IPS-15b (cell line): ENCODE results near the gene ZNF365.

ENCODE experiments used
- H3K27me3 ChIP-seq: one replicate; pipeline ENCODE4 v1.6.1; 2013; ENCODE audit warnings: low read length; ENCODE audit not compliant: control insufficient read depth, insufficient read depth
- H3K36me3 ChIP-seq: one replicate; pipeline ENCODE4 v1.6.1; 2013; ENCODE audit warnings: low read length; ENCODE audit not compliant: control insufficient read depth, insufficient read depth
- H3K4me1 ChIP-seq: one replicate; pipeline ENCODE4 v1.6.1; 2013; ENCODE audit warnings: mild to moderate bottlenecking, low read length; ENCODE audit not compliant: control insufficient read depth, insufficient read depth
- H3K4me3 ChIP-seq: one replicate; pipeline ENCODE4 v1.5.1; 2013; ENCODE audit warnings: low read depth, low read length
- H3K9ac ChIP-seq: one replicate; pipeline ENCODE4 v1.6.1; 2013; ENCODE audit warnings: low read depth, mild to moderate bottlenecking, low read length
- H3K9me3 ChIP-seq: one replicate; pipeline ENCODE4 v1.6.1; 2013; ENCODE audit warnings: mild to moderate bottlenecking, low read length; ENCODE audit not compliant: control insufficient read depth, insufficient read depth

The ZNF365 gene

GRCh38 chr10:62426600-62426999 lies 52.4 kb downstream of the ZNF365 start:
- no peaks in the 10 kb centered on the region for H3K36me3 ChIP-seq
- no peaks in the 10 kb centered on the region for H3K4me1 ChIP-seq
- peaks cover 62% of the 10 kb centered on the region for H3K27me3 ChIP-seq
- H3K4me3 ChIP-seq, result no peak overlapping the region
- H3K9me3 ChIP-seq, result no peaks in the 10 kb centered on the region
- H3K9ac ChIP-seq, result no peak overlapping the region

DNA sequence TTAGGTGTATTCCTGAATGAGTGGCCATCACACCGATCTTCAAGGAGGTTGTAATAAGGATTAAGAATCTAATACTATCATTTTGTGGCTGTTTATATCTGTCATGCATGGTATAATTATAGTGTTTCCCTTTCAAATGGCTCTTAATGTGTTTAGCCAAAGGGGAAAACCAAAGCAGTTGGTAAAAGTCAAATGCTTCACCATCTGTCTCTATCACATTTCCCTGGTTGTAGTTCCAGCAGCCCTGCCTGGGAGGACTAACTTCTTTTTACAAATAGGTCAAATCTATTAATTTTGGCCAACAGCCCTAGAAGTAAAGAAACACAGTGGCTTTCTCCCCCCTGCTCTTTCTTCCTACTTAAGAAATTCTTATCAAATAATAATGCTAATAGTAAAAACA lies 56.7 kb downstream of the ZNF365 start:
- Histone ChIP-seq H3K36me3 (no peaks in the 10 kb centered on the region), H3K9ac (no peak overlapping the region), H3K4me1 (no peaks in the 10 kb centered on the region), H3K9me3 (no peaks in the 10 kb centered on the region), H3K27me3 (peaks cover 34% of the 10 kb centered on the region), H3K4me3 (no peak overlapping the region)

DNA sequence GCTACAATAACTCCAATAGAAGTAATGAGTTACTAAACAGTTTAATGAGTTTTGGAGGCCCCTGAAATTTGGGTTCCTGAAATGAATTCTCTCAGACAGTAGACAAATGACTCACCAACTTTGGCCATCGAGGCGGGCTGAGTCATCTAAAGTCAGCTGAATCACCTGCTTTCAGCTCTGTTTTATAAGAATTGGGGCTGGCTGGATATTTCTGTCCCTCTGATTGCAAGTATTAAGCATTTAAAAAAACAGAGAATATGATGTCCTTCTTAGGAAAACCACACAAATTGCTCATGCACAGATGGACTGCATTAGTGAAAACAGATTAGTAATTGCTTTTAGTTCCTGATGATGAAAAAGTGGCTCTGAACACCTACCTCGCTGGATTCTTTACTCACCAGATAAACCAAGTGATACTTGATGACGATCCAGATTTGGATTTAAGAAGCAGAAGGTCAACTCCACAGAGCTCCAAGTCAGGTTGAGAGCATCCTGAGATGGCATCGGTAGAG lies 59.1 kb downstream of the ZNF365 start:
- no peaks in the 10 kb centered on the region for H3K9me3 ChIP-seq
- H3K4me3 ChIP-seq, result no peak overlapping the region

GRCh38 chr10:62433901-62434300 lies 59.7 kb downstream of the ZNF365 start:
- Histone ChIP-seq H3K27me3 (peaks cover 6% of the 10 kb centered on the region), H3K9ac (no peak overlapping the region), H3K4me3 (no peak overlapping the region), H3K4me1 (no peaks in the 10 kb centered on the region), H3K36me3 (no peaks in the 10 kb centered on the region), H3K9me3 (no peaks in the 10 kb centered on the region)

More for the DNA sequence above, 59.1 kb downstream of the ZNF365 start:
- Histone ChIP-seq H3K4me1 (no peaks in the 10 kb centered on the region), H3K27me3 (peaks cover 13% of the 10 kb centered on the region), H3K9ac (no peak overlapping the region), H3K36me3 (no peaks in the 10 kb centered on the region)

DNA sequence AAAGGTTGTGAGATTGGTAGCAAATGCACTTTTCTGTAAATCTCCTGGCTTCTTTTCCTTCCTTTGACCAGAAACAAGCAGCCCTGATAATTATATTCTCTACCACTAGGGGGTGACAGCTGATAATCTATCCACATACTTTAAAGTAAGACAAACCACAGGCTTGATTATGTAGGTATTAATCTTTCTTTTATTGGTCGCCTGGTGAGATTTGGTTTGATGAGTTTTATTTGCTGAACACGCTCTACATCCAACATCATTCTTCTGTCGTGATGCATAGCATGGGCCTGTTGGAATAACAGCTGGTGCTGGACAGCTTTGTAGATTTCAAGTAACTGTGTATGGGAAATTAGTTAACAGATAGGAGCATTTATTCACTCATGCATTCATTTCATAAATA lies 63.5 kb downstream of the ZNF365 start:
- H3K4me1 ChIP-seq, result no peaks in the 10 kb centered on the region
- H3K27me3 ChIP-seq, result no peaks in the 10 kb centered on the region
- no peak overlapping the region for H3K9ac ChIP-seq
- no peaks in the 10 kb centered on the region for H3K36me3 ChIP-seq
- no peak overlapping the region for H3K4me3 ChIP-seq
- H3K9me3 ChIP-seq, result no peaks in the 10 kb centered on the region

- Histone ChIP-seq H3K4me1 (no peaks in the 10 kb centered on the region), H3K9me3 (no peaks in the 10 kb centered on the region), H3K27me3 (no peaks in the 10 kb centered on the region), H3K9ac (no peak overlapping the region), H3K4me3 (no peak overlapping the region), H3K36me3 (no peaks in the 10 kb centered on the region)
Observed at GRCh38 chr10:62442006-62442405, 67.8 kb downstream of the ZNF365 start.

- Histone ChIP-seq H3K4me3 (no peak overlapping the region), H3K9ac (no peak overlapping the region), H3K27me3 (no peaks in the 10 kb centered on the region)
Observed at GRCh38 chr10:62442894-62443669, 68.9 kb downstream of the ZNF365 start.

DNA sequence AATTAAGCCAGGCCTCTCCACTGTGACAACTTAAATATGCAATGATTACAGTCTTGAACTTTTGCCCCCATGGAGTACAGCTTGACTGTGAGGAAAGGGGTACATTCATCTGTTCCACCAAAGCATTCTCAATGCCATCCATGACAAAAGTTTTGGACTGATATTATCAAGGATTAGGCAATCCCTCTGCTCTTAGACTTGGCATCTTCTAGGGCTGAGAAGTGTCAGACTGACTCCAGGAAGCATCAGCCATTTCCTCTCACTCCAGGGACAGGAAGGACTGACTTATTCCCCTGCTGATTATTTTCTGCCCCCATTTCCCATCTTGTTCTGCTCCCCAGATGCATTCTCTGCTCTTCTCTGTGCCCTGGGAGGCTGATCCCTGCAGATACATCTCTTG lies 69.7 kb downstream of the ZNF365 start:
- no peaks in the 10 kb centered on the region for H3K9me3 ChIP-seq
- H3K36me3 ChIP-seq, result no peaks in the 10 kb centered on the region
- H3K9ac ChIP-seq, result no peak overlapping the region
- H3K4me3 ChIP-seq, result no peak overlapping the region
- H3K4me1 ChIP-seq, result no peaks in the 10 kb centered on the region
- no peaks in the 10 kb centered on the region for H3K27me3 ChIP-seq

More at GRCh38 chr10:62442894-62443669, 68.9 kb downstream of the ZNF365 start:
- Histone ChIP-seq H3K4me1 (no peaks in the 10 kb centered on the region), H3K36me3 (no peaks in the 10 kb centered on the region), H3K9me3 (no peaks in the 10 kb centered on the region)

GRCh38 chr10:62446627-62447026 lies 72.5 kb downstream of the ZNF365 start:
- Histone ChIP-seq H3K27me3 (no peaks in the 10 kb centered on the region), H3K9ac (no peak overlapping the region), H3K36me3 (no peaks in the 10 kb centered on the region), H3K9me3 (no peaks in the 10 kb centered on the region), H3K4me1 (no peaks in the 10 kb centered on the region), H3K4me3 (no peak overlapping the region)

DNA sequence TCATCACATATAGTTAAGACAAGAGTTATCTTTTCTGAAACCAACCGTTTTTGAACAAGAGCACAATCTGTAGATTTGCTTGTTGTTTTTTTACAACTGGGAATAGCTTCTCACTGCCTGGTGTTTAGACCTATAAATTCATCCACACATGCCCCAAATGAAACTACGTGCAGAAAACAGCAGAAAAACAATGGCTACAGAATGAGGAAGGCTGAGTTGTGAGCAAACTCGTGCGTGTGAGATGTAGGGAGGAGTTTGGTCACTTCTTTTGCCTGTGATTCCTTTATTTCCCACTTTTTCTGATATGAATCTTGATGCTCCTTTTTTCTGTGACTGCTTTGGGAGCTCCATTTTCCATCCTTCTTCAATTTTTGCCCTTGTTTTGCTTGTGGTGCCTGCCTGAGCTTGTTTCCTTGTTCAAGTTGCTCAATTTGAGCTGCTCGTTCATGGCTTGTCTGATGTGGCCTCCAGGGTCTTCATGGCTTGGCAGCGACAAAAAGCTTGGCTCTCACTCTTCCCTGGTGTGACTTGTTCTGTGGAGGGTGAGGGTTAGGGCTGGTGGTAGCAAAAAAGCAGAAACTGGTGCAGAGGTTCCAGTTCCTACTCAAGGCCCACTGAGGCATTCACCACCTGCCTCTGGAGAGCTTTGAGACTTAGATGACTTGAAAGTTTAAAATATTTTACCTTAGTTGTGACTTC lies 76.9 kb downstream of the ZNF365 start:
- H3K4me3 ChIP-seq, result no peak overlapping the region
- no peaks in the 10 kb centered on the region for H3K36me3 ChIP-seq

GRCh38 chr10:62451611-62451975 lies 77.4 kb downstream of the ZNF365 start:
- Histone ChIP-seq H3K4me3 (no peak overlapping the region), H3K27me3 (no peaks in the 10 kb centered on the region), H3K36me3 (no peaks in the 10 kb centered on the region), H3K9ac (no peak overlapping the region), H3K4me1 (no peaks in the 10 kb centered on the region), H3K9me3 (no peaks in the 10 kb centered on the region)

More for the DNA sequence above, 76.9 kb downstream of the ZNF365 start:
- no peaks in the 10 kb centered on the region for H3K27me3 ChIP-seq
- no peak overlapping the region for H3K9ac ChIP-seq
- H3K9me3 ChIP-seq, result no peaks in the 10 kb centered on the region
- no peaks in the 10 kb centered on the region for H3K4me1 ChIP-seq
